OCI-LY3 (cell line): ENCODE results near the gene NUB1.

ENCODE experiments used
- EZH2phosphoT487 ChIP-seq: fragments of 200-600 bp; shearing (Covaris generic); IDR thresholded peaks from 2 replicates; pipeline ENCODE4 v1.6.1; 2018; ENCODE audit warnings: antibody characterized with exemption, mixed run types, low read depth
- TF ChIP-seq, protein P1 (sequence below): fragments of 200-600, 300-600 bp; sonication (generic); IDR thresholded peaks from 2 replicates; pipeline ENCODE4 v1.5.1; 2014; ENCODE audit warnings: antibody characterized with exemption, low read length, low read depth

DNA sequence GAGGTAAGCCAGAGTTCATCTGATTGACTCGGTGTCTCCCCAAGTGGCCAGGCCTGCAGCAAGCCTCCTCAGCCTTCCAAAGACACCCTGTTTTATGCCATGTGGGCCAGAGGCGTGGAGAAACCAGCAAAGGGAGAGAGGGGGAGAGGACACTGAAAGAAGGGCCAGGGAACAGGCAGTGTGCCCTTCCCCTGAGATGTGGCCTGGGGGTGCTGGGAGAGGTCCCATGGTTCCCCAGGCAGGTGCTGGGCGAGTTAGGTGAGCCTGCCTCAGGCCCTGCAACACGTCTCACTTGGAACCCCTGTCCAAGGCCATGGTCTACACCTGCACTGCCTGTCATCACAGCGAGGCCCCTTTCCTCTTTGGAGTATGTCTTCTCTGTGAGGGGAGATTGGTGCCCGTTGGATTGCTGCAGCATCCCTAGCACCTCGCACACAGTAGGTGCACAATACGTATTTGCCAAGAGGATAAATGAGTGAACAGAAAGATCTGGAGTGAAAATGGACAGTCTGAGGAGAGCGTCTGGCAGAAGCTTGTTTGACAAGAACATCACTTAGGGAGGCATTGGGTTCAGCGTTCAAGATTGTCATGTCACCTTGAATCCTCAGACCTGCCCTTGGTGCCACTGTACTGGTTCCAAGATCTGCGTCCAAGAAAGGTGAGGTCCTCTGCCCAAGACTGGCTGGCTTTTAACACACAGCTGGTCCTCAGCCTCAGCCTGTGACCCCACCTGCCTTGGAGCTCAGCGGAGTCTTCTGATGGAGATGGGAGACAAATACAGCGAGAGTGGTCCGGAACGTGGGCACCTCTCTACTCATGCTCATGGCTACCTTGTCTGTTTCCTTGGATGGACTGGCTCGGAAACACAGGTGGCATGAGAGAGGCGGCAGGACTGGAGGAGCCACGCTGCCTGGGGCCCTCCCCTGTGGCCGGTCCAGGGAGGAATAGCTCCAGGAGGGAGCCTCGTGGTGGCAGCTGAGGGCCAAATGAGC lies 39.8 kb upstream of the NUB1 start:
- TF ChIP-seq, protein P1, sequence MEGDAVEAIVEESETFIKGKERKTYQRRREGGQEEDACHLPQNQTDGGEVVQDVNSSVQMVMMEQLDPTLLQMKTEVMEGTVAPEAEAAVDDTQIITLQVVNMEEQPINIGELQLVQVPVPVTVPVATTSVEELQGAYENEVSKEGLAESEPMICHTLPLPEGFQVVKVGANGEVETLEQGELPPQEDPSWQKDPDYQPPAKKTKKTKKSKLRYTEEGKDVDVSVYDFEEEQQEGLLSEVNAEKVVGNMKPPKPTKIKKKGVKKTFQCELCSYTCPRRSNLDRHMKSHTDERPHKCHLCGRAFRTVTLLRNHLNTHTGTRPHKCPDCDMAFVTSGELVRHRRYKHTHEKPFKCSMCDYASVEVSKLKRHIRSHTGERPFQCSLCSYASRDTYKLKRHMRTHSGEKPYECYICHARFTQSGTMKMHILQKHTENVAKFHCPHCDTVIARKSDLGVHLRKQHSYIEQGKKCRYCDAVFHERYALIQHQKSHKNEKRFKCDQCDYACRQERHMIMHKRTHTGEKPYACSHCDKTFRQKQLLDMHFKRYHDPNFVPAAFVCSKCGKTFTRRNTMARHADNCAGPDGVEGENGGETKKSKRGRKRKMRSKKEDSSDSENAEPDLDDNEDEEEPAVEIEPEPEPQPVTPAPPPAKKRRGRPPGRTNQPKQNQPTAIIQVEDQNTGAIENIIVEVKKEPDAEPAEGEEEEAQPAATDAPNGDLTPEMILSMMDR, result no peak
- no peak for TF ChIP-seq EZH2phosphoT487
